NCI-H146 treated with DMSO at 0.1 percent for 48 hours (cell line): ENCODE measurements around the gene COL4A3.
"Not testable (repeated sequence)": the region's sequence is repeated elsewhere in the genome, so short reads cannot be mapped to it uniquely, and the experiment has no call there.

Experiments used
- DNase-seq: peaks from one replicate; lab custom pipeline; 2025; ENCODE audit not compliant: unreplicated experiment; lab: John Stamatoyannopoulos, UW

The COL4A3 gene

GRCh38 chr2:227205701-227206100 lies 41.3 kb downstream of the COL4A3 start:
- DNase-seq, result no peak

- no peak for DNase-seq
Observed at GRCh38 chr2:227206406-227206805, 42.0 kb downstream of the COL4A3 start.

- DNase-seq, result no peak
Observed at GRCh38 chr2:227207573-227207972, 43.1 kb downstream of the COL4A3 start.

- no peak for DNase-seq
Observed at GRCh38 chr2:227214622-227215041, 50.2 kb downstream of the COL4A3 start.

- no peak for DNase-seq
Observed at GRCh38 chr2:227219312-227220105, 55.1 kb downstream of the COL4A3 start.

GRCh38 chr2:227221120-227221519 lies 56.7 kb downstream of the COL4A3 start:
- DNase-seq, result no peak

GRCh38 chr2:227222292-227222691 lies 57.9 kb downstream of the COL4A3 start:
- DNase-seq, result no peak

- not testable (repeated sequence) for DNase-seq
Observed at GRCh38 chr2:227225641-227226040, 61.2 kb downstream of the COL4A3 start.

- no peak for DNase-seq
Observed at GRCh38 chr2:227228061-227228667, 63.7 kb downstream of the COL4A3 start.

GRCh38 chr2:227230151-227230550 lies 65.7 kb downstream of the COL4A3 start:
- DNase-seq, result no peak

GRCh38 chr2:227234429-227234828 lies 70.0 kb downstream of the COL4A3 start:
- no peak for DNase-seq

- DNase-seq, result no peak
Observed at GRCh38 chr2:227237786-227238185, 73.4 kb downstream of the COL4A3 start.

- no peak for DNase-seq
Observed at GRCh38 chr2:227238238-227239237, 74.1 kb downstream of the COL4A3 start.

- DNase-seq, result no peak
Observed at GRCh38 chr2:227241005-227241404, 76.6 kb downstream of the COL4A3 start.

GRCh38 chr2:227248876-227249275 lies 84.5 kb downstream of the COL4A3 start:
- no peak for DNase-seq

- no peak for DNase-seq
Observed at GRCh38 chr2:227252831-227253230, 88.4 kb downstream of the COL4A3 start.

GRCh38 chr2:227256605-227257004 lies 92.2 kb downstream of the COL4A3 start:
- DNase-seq, result no peak

GRCh38 chr2:227257820-227258219 lies 93.4 kb downstream of the COL4A3 start:
- no peak for DNase-seq

- DNase-seq, result no peak
Observed at GRCh38 chr2:227260041-227260440, 95.6 kb downstream of the COL4A3 start.

- no peak for DNase-seq
Observed at GRCh38 chr2:227267410-227268115, 103.1 kb downstream of the COL4A3 start.

- DNase-seq, result no peak
Observed at GRCh38 chr2:227280895-227281294, 116.5 kb downstream of the COL4A3 start.
